ENCODE measurements around the gene SLC7A10. TPM values are rescaled to one million over a fixed set of nuclear protein-coding genes. Genes with fewer than 3 reads are reported as not detected.
"Not testable (repeated sequence)": the region's sequence is repeated elsewhere in the genome, so short reads cannot be mapped to it uniquely, and the experiment has no call there.

SLC7A10 gene
- total RNA-seq, 3 donors from 2014 or later = not detected

GRCh38 chr19:33198169-33198568, 27.5 kb downstream of the SLC7A10 start:
- ATAC-seq = no peak
- H3K9me3 Mint-ChIP-seq = no peaks in the 10 kb centered on the region
- H3K4me1 Mint-ChIP-seq (ENCODE audit: low read depth) = peaks cover 2% of the 10 kb centered on the region
- H3K36me3 Mint-ChIP-seq (ENCODE audit: insufficient read depth) = no peaks in the 10 kb centered on the region
- H3K27me3 Mint-ChIP-seq (ENCODE audit: low read depth) = peaks cover 24% of the 10 kb centered on the region
- no peak overlapping the region for H3K4me3 Mint-ChIP-seq
- DNase-seq = no peak

GRCh38 chr19:33197591-33198000, 28.1 kb downstream of the SLC7A10 start:
- ATAC-seq (no peak), DNase-seq (no peak)
- Mint-ChIP-seq H3K36me3 (ENCODE audit: insufficient read depth) (no peaks in the 10 kb centered on the region), H3K27me3 (ENCODE audit: low read depth) (peaks cover 30% of the 10 kb centered on the region), H3K9me3 (no peaks in the 10 kb centered on the region), H3K4me3 (no peak overlapping the region), H3K4me1 (ENCODE audit: low read depth) (peaks cover 2% of the 10 kb centered on the region)

DNA sequence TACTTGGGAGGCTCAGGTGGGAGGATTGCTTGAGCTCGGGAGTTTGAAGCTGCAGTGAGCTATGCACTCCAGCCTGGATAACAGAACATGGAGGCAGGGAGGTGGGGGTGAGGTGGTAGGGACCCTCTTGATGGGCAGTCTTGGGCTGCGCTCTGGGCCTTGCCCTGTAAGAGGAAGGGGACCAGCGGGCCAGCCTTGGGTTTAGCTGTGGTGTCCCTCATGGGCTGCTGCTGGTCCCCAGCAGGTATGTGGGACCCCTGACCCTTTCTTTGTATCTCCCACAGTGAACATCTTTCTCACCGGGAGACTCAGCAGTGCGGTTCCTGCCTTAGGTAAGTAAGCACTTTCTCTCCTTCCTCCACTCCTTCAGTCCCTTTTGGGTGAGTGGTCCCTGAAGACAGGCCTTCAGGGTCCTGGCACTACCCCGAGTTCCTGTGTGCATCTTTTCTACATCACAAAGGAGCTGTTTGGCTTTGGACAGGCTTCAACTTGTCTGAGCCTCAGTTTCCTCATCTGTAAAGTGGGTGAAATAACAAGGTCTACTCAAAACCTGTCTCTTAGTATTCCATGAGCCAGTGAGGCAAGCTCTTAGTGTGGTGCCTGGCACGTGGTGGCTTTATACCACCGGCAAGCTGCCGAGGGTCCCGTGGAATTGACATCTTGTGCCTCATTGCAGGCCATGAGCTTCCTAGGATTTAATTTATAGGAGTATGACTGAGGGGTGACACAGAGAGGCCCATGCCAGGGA, 29.0 kb downstream of the SLC7A10 start:
- H3K9me3 Mint-ChIP-seq = no peaks in the 10 kb centered on the region
- DNase-seq (no peak), ATAC-seq (no peak)
- H3K4me1 Mint-ChIP-seq (ENCODE audit: low read depth) = peaks cover 2% of the 10 kb centered on the region
- peaks cover 40% of the 10 kb centered on the region for H3K27me3 Mint-ChIP-seq (ENCODE audit: low read depth)
- H3K36me3 Mint-ChIP-seq (ENCODE audit: insufficient read depth) = no peaks in the 10 kb centered on the region
- H3K4me3 Mint-ChIP-seq = no peak overlapping the region

DNA sequence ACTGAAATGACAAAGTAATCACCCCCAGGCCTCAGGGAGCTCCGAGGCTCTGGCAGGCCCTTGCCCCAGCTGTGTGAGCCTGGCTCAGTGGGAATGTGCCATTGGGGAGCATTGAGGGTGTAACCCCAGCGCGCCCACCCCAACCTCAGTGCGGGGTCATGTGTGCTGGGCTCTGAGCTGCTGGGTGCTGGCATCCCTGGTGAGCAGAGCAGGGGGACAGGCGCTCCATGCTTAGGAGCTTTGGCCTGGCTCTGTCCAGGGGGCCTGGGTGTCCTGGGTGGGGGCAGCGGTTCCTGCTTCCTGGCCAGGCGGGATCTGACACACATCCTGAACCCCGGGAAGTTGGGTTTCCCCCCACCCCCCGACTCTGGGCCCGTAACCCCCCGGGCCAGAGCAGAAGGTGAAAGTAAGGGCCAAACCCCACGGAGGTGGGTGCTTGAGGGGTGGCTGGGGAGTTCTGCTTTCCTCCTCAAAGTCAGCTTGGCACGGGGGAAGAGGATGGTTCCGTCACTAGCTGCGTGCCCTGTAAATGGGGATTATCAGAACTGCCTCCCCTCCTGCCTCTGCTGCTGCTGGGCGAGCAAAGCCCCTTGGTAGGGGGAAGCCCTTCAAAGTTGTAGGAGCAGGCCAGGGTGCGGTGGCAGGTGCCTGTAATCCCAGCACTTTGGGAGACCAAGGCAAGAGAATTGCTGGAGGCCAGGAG, 29.9 kb downstream of the SLC7A10 start:
- Mint-ChIP-seq H3K4me3 (no peak overlapping the region), H3K27me3 (ENCODE audit: low read depth) (peaks cover 45% of the 10 kb centered on the region), H3K9me3 (no peaks in the 10 kb centered on the region), H3K4me1 (ENCODE audit: low read depth) (peaks cover 2% of the 10 kb centered on the region), H3K36me3 (ENCODE audit: insufficient read depth) (no peaks in the 10 kb centered on the region)
- DNase-seq (no peak), ATAC-seq (no peak)

- H3K27me3 Mint-ChIP-seq (ENCODE audit: low read depth) = peaks cover 50% of the 10 kb centered on the region
- no peak for DNase-seq
- no peaks in the 10 kb centered on the region for H3K9me3 Mint-ChIP-seq
- no peak overlapping the region for H3K4me3 Mint-ChIP-seq
- H3K36me3 Mint-ChIP-seq (ENCODE audit: insufficient read depth) = no peaks in the 10 kb centered on the region
- ATAC-seq = peak; percentile 19 to 35
- peaks cover 2% of the 10 kb centered on the region for H3K4me1 Mint-ChIP-seq (ENCODE audit: low read depth)
Measured at GRCh38 chr19:33194886-33195644, 30.6 kb downstream of the SLC7A10 start.

DNA sequence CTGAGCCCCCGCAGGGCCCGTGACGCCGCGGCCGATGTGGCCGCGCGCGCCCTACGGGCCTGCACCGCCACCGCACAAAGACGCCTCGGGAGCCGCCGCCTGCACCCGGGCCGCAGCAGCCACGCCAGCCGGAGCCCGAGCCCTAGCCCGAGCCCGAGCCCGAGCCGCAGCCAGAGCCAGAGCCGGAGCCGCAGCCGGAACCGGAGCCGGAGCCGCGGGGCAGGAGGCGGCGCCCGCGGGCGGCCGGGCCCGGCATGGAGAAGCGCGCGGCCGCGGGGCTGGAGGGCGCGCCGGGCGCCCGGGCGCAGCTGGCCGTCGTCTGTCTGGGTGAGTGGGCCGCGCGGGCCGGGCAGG, 31.1 kb downstream of the SLC7A10 start:
- Mint-ChIP-seq H3K9me3 (no peaks in the 10 kb centered on the region), H3K36me3 (ENCODE audit: insufficient read depth) (no peaks in the 10 kb centered on the region), H3K27me3 (ENCODE audit: low read depth) (peaks cover 50% of the 10 kb centered on the region), H3K4me3 (no peak overlapping the region), H3K4me1 (ENCODE audit: low read depth) (peaks cover 2% of the 10 kb centered on the region)
- peak; percentile 47 for ATAC-seq
- no peak for DNase-seq

DNA sequence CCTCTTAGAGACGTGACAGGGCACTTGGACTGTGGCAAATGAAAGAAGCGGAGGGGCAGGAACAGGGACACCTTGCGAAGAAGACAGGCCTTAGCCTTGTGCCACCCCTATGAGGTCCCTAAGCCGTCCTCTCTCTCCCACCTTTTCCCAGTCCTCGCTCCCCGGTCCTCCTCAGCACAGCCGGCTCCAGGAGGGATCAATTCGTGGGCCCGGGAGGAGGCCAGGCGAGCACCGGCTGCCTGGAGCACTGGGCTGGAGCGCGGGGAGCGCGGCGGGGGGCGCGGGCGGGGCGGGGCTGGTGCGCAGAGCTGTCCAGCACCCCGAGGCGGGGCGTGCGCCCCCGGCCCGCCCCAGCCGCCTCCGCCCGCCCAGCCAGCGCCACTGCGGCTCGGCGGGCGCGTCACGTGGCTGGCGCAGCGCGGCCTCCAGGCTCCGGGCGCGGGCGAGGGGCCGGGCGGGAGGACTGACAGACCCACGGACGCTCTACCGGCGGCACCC, 31.7 kb downstream of the SLC7A10 start, which contains the start of gene LRP3:
TSS of gene LRP3 (plus strand) at position 466 of the 498 bp plus-strand sequence. CDS start 456 bp downstream, outside the sequence.
- ATAC-seq (peak; percentile 47 to 51), DNase-seq (no peak)
- Mint-ChIP-seq H3K9me3 (no peaks in the 10 kb centered on the region), H3K4me3 (peak within 1 kb of the TSS; percentile 51), H3K4me1 (ENCODE audit: low read depth) (peaks cover 2% of the 10 kb centered on the region), H3K27me3 (ENCODE audit: low read depth) (peaks cover 48% of the 10 kb centered on the region), H3K36me3 (ENCODE audit: insufficient read depth) (no peaks in the 10 kb centered on the region)

GRCh38 chr19:33193269-33193864, 32.3 kb downstream of the SLC7A10 start:
- ATAC-seq = no peak
- Mint-ChIP-seq H3K36me3 (ENCODE audit: insufficient read depth) (no peaks in the 10 kb centered on the region), H3K4me1 (ENCODE audit: low read depth) (peaks cover 2% of the 10 kb centered on the region), H3K27me3 (ENCODE audit: low read depth) (peaks cover 47% of the 10 kb centered on the region), H3K4me3 (peak overlapping the region; percentile 51), H3K9me3 (no peaks in the 10 kb centered on the region)
- no peak for DNase-seq

DNA sequence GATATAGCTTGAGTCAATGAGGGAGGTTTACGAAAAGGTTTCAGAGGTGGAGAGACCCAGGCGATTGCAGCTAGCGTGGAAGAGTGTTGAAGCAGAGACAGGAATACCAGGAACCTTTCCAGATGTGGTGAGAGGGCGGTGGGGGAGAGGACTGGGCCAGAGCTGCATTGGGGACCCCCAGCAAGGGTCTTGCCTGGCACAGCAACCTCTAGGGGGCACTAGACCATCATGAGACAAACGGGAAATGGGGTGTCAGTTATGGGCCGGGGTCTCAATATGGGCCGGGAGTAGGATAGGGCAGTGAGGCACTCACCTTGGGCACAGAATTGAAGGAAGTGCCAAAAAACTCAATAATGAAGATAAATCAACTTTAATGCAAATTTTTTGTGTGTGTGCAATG, 33.6 kb downstream of the SLC7A10 start:
- Mint-ChIP-seq H3K4me1 (ENCODE audit: low read depth) (peaks cover 2% of the 10 kb centered on the region), H3K4me3 (no peak overlapping the region), H3K9me3 (no peaks in the 10 kb centered on the region), H3K27me3 (ENCODE audit: low read depth) (peaks cover 47% of the 10 kb centered on the region), H3K36me3 (ENCODE audit: insufficient read depth) (no peaks in the 10 kb centered on the region)
- no peak for ATAC-seq
- DNase-seq = no peak

- DNase-seq = no peak
- H3K4me3 Mint-ChIP-seq = no peak overlapping the region
- no peak for ATAC-seq
- peaks cover 2% of the 10 kb centered on the region for H3K4me1 Mint-ChIP-seq (ENCODE audit: low read depth)
- no peaks in the 10 kb centered on the region for H3K36me3 Mint-ChIP-seq (ENCODE audit: insufficient read depth)
- peaks cover 44% of the 10 kb centered on the region for H3K27me3 Mint-ChIP-seq (ENCODE audit: low read depth)
- no peaks in the 10 kb centered on the region for H3K9me3 Mint-ChIP-seq
Measured at GRCh38 chr19:33191501-33191900, 34.1 kb downstream of the SLC7A10 start.

DNA sequence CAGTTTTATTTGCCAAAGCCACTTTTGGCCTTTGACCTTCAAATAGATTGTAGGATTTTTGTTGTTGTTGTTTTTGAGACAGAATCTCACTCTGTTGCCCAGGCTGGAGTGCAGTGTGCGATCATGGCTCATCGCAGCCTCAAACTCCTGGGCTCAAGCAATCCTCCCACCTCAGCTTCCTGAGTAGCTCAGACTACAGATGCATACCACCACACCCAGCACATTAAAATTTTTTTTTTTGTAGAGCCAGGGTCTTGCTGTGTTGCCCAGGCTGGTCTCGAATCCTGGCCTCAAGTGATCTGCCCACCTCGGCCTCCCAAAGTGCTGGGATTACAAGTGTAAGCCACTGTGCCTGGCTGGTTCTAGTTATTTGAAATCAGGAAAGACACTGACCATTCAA, 34.6 kb downstream of the SLC7A10 start:
- H3K4me3 Mint-ChIP-seq; H3K9me3 Mint-ChIP-seq; DNase-seq; H3K4me1 Mint-ChIP-seq (ENCODE audit: low read depth); ATAC-seq; H3K36me3 Mint-ChIP-seq (ENCODE audit: insufficient read depth): not testable (repeated sequence)
- peaks cover 42% of the 10 kb centered on the region for H3K27me3 Mint-ChIP-seq (ENCODE audit: low read depth)

DNA sequence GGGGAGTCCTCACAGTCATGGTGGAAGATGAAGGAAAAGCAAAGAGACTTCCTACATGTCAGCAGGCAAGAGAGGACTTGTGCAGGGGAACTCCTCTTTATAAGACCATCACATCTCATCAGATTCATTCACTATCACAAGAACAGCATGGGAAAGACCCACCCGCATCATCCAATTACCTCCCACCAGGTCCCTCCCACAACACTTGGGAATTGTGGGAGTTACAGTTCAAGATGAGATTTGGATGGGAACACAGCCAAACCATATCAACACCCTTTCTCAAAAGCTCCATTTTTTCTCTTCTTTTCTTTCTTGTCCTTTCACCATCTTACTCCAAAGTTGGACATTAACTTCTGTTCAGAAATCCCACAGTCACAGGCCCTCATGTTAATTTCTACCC, 36.2 kb downstream of the SLC7A10 start:
- ATAC-seq (no peak), DNase-seq (no peak)
- no peak overlapping the region for H3K4me3 Mint-ChIP-seq
- peaks cover 33% of the 10 kb centered on the region for H3K27me3 Mint-ChIP-seq (ENCODE audit: low read depth)
- no peaks in the 10 kb centered on the region for H3K36me3 Mint-ChIP-seq (ENCODE audit: insufficient read depth)
- peaks cover 5% of the 10 kb centered on the region for H3K4me1 Mint-ChIP-seq (ENCODE audit: low read depth)
- no peaks in the 10 kb centered on the region for H3K9me3 Mint-ChIP-seq

DNA sequence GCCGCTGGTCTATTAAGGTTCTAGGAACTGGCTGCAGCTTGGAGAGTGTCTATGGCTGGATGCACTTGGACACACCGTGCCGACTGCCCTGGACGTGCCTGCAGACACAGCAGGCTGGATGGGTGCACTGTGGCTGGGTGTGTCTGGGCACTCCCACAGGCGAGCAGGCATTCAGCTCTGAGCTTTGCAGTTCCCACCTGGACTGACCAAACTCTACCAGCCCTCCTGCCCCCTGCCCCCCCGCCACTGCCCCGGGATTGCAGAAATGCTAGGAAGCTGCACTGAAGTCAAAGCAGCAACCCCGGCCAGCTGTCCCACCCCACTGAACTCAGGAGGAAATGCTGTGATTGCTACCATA, 38.5 kb downstream of the SLC7A10 start:
- H3K9me3 Mint-ChIP-seq = no peaks in the 10 kb centered on the region
- H3K4me3 Mint-ChIP-seq = no peak overlapping the region
- no peaks in the 10 kb centered on the region for H3K36me3 Mint-ChIP-seq (ENCODE audit: insufficient read depth)
- H3K27me3 Mint-ChIP-seq (ENCODE audit: low read depth) = peaks cover 16% of the 10 kb centered on the region
- DNase-seq (no peak), ATAC-seq (no peak)
- H3K4me1 Mint-ChIP-seq (ENCODE audit: low read depth) = peaks cover 3% of the 10 kb centered on the region

All from activated T-cell treated with anti-CD3 and anti-CD28 coated beads, Interleukin-2, amount 50 U/mL, for 4 hours (primary cell).